Stimulated activated CD4-positive, alpha-beta T cell treated with anti-CD3 and anti-CD28 coated beads, Interleukin-4, amount 100 ng/mL, for 1 hour (primary cell): ENCODE data around the gene HHATL.

Source experiments
- DNase-seq: peaks from one replicate; pipeline ENCODE4 v3.0.0-alpha.2; 2020

The HHATL gene

DNA sequence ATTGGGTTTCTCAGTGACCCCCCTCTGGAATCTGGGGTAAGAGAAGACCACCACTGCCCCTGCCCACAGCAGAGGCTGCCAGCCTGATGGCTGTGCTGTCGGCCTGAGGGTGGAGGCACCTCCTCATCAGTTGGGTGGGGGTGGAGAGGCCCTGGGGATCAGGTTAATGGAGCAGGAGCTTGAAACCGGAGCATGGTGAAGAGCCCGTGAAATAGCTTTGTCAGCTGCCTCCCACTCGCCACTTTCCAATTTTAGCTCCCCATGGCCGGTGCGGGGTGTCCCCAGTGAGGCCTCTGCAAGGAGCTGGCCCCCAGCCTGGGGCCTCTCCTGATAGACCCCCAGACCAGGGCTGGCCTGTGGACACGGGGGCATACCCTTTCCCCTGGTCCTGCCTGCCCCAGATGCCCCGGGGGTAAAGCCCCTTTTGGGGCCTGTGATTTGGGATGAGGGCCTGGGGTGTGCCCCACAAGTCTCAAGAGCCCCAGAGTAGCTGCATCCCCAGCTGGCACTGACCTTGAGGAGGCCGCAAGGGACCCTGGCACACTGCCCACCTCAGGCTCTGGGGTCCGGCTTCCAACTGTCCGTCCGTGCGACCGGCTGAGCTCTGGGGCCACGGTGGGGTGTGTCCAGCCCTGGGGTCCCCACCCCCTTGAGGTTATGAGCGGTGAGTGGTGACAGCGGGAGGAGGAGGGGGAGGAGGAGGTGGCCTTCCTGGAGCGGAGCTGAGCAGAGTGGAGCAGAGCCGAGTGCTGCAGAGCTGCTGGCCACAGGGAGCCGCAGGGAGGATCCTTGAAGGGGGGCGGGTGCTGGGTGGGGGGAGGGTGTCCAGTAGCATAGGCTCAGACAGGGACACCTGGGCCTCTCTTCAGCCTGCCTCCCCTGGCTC lies at the start of gene HHATL:
TSS of gene HHATL (minus strand) at position 733 of the 886 bp plus-strand sequence. CDS start 1,972 bp downstream, outside the sequence.
- no peak for DNase-seq

GRCh38 chr3:42751609-42752008 lies 49.0 kb upstream of the HHATL start:
- no peak for DNase-seq

DNA sequence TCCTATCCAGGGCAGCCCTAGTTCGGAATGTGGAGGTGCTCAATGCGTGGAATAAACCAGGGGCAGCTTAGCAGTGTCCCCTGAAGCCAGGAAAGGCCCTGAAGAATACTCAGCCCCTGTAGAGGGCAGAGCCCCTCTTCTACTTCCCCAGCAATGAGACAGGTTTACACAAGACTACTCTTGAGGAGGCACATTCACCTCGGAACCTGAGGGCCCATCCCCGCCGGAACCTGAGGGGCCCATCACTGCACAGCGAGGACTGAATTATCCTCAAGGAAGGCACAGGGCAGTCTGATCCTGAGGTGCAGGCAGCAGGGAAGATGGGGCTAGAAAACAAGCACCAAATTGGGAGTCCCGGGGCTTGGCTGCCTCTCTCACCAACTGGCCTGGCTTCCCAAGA lies 48.2 kb upstream of the HHATL start:
- no peak for DNase-seq

DNA sequence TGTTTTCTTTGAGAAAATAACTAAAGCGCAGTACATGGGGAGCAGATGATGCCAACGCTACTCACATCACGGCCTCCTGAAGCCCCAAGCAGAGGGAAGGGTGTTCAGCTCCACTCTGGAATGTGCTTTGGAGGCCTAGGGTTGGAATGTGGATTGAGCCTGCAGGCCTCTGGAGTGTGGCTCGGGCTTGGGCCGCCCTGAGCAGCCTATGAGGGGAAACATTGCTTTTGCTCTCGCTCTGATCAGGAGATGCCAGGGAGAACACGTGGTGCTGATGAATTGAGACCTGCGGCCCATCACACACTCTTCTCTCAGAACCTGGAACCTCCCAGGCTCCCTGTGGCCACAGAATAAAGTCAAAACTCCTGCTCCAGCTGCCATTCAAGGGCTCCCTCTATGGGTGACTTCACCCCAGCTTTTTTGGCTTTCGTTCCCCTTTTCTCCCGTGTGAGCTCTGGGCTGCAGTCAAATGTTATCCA lies 47.2 kb upstream of the HHATL start:
- DNase-seq = no peak

GRCh38 chr3:42749025-42749752 lies 46.6 kb upstream of the HHATL start:
- no peak for DNase-seq

- peak; percentile 20 for DNase-seq
Observed at GRCh38 chr3:42747581-42747980, 45.0 kb upstream of the HHATL start.

- DNase-seq = no peak
Observed at GRCh38 chr3:42746455-42747450, 44.2 kb upstream of the HHATL start.

DNA sequence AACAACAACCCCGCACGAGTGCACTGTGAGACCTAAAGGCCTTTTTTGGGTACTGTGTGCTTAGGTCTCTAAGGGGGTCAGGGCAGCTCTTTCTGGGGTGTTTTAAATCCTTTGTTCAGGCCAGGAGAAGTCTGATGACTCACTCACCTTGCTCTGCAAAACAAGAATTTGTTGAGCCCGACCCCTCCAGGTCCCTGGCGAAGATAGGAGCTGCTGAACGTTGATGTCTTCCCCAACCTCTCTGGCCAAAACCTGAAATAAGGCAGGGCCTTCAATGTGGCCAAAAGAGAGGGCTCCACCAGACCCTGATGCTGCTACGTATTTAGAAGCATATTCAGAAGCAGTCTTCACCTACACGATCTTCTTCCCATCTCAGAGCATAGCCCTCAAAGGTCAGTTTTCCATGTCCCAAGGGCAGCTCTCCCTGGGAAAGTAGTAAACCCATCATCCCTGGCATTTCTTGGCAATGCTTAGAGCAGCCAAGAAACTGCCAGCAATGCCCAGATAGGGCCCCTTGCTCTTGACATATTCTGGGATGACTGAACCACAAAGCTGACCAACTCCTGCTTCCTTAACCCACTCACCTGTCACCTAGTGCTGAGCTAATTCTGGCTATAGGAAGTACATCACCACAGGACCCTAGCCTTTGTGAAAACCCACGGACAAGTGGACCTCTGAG lies 43.3 kb upstream of the HHATL start:
- no peak for DNase-seq

GRCh38 chr3:42745291-42745745 lies 42.7 kb upstream of the HHATL start:
- DNase-seq = no peak

DNA sequence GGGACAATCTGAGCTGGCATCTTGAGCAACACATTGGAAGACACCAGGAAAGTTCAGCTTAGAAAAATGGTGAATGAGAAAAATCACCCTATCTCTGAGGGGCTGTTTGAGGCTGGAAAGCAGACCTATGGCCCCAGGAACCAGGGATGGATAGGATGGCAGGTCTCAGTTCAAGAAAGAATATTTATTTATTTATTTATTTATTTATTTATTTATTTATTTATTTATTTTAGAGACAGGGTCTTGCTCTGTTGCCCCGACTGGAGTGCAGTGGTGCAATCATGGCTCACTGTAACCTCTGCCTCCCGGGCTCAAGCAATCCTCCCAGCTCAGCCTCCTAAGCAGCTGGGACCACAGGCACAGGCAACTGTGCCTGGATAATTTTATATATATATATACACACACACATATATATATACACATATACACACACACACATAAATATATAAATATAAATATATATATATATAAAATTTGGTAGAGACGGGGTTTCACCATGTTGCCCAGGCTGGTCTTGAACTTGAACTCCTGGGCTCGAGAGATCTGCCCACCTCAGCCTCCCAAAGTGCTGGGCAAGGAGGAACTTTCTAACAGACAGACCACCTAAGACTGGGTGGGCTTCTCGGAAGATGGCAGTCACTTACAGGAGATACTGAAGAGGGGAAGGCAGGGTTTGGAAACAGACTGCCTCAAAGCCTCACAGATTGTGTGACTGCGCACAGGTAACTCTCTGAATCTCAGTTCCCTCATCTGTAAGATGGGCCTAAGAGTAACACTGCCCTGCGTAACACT lies 40.8 kb upstream of the HHATL start:
- no peak for DNase-seq

- DNase-seq = no peak
Observed at GRCh38 chr3:42742688-42743087, 40.1 kb upstream of the HHATL start.

DNA sequence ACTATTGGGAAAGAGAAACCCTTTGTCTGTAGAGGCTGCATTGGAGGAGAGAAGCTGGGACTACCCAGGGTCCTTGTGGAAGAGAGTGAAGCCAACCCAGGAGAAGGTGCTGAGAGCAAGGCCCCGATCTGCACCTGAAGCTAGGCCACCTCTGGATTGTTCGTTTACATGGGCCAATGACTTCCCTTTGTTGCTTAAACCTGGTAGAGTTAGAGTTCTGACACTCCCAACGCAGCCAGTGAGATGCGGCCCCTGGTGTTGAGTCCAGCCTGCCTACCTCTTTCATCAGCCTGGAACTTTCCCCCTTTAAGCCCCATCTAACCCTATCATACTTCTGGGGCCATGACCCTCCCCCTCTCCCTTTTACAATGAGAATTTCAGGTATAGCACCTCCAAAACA lies 39.7 kb upstream of the HHATL start:
- no peak for DNase-seq

DNA sequence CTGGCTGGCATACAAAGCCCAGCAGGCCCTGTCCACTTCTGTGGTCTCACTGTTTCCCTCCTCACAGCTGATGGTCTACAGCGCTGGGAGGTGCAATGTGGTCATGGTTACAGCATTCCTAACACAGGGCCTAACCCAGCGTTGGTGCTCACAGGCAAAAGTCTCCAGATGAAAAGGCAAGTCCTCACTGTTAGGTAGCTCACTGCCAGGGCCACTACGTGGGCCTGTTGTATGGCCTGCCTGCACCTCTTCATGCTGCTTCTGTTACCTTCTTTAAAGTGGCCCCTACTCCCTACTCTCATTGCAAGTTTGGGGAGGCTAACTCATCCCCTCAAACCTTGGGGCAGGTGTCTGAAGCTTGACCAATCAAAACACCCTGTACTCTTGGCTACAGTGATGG lies 39.2 kb upstream of the HHATL start:
- no peak for DNase-seq

DNA sequence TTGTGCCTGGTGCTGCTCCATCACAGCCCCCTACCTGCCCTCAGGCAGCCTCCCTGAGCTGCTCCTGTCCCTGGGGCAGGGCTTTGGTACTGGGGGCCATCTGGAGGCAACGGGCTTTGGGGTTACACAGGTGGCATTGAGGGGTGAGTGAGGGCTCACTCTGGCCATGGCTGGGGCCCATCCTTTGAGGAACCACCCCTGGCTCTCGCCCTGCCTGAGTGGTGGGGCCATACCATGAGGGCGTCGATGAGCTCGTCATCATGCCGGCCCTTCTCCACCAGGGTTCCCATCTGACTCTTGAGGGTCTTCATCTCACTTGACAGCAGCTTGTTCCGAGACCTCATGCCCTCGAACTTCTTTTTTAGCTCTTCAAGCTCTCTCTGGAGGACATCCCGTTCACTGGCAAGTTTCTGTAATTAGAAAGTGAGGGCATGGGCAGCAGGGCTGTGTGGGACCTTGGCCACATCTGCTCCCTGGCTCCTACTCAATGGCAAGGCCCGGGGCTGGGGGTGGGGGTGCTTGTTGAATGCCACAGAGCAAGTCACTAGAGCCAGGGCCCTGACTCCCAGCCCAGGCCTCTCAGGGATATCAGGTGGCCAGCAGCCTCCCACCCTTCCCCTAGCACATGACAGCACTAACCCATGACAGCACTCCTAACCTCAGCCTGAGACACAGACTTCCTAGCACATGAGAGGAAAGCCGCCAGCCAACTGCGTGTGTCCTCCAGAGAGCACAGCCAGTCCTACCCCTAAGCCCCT lies 37.0 kb upstream of the HHATL start:
- no peak for DNase-seq

GRCh38 chr3:42736531-42736930 lies 33.9 kb upstream of the HHATL start:
- DNase-seq = no peak

GRCh38 chr3:42736081-42736480 lies 33.5 kb upstream of the HHATL start:
- DNase-seq = no peak

DNA sequence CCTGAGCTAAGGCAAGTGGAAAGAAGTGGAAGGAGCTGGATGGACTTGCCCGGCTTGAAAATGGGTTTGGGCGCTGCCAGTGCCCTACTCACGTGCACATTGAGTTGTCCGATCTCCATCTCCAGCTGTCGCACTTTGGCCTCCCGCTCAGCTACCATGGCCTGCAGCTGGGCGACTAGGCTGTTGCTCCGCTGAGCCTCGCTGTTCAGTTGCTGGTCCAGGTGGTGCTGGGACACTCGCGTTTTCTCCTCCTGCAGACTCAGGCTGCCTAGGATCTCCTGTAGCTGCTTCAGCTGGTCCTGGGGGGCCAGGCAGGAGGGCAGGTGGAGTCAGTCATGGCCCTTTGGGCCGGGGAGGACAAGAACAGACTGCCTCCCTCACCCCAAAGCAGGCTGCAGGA lies 33.0 kb upstream of the HHATL start:
- DNase-seq = no peak

DNA sequence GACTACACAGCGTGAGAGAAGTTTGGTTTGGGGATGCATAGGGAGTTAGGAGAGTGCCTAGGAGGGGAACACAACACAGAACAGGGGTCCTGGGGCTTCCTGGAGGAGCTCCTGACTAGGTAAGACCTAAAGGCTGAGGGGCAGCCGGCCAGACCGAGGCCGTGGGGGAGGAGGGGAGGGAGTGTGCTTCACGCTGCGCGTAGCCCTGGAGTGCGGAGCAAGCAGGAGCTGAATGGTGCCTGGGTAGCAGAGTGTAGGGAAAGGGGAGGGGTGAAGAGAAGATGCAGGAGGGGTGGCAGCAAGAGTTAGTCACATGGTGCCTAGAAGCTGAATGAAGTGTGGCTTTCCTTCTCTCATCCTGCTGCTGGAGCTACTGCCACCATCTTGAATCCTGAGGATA lies 32.4 kb upstream of the HHATL start:
- no peak for DNase-seq

DNA sequence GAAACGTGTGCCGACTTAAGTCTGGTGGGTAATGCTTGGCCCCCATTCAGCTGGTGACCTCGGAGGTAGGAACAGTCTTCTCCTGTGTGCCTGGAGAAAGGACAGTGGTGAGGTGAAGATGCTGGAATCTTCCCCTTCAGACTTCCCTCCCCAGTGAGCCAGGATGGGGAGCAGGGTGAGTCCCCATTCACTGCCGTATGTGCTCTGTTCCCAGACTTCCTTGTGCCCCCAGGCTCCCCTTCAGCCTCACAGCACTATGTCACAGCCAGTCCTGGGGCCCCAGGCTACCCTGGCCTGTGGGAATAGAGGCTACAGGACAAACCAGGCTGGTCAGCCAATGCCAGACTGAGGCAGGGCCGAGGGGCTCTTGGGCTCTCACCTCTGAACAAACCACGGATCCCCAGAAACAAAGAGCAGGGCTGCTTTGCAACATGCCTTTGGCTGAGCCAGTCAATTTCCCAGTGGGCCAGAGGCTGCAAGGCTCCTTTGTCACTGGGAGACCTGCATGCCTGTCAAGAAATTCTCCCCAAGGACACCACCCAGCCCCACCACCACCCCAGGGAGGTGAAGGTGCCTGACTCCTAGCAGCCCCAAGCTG lies 31.8 kb upstream of the HHATL start:
- DNase-seq = no peak
